GM19452 (cell line): ENCODE measurements around the gene CGB1.
A peak's percentile ranks its signal among the peaks of the same experiment; 100 is the strongest.
"Not testable (repeated sequence)": the region's sequence is repeated elsewhere in the genome, so short reads cannot be mapped to it uniquely, and the experiment has no call there.

Experiments used
- ATAC-seq: cut with Tn5 transposase; IDR thresholded peaks from one replicate; pipeline ENCODE4 v1.9.1; 2021; ENCODE audit not compliant: unreplicated experiment

The CGB1 gene

DNA sequence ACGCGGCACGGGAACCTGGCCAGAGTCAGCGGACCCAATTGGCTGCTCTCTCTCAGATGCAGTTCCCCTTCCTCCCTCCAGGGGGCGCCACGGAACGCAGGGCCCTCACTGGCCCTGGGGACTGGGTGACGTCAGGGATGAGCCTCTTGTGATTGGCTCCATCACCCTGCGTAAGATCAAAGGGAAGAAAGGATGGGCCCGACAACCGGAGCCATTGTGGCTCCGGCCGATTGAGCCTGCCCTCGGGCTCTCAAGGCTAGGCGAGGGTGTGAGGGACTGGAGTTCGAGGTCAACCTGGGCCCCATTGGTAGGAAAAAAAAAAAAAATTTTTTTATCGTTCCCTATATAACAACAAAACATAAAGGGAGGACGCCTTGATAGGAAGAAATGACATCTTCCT is at the start of gene CGB1:
Gene CGB1 (minus strand): TSS at position 81 of the 400 bp plus-strand sequence. CDS start 184 bp downstream, outside the sequence.
- not testable (repeated sequence) for ATAC-seq

DNA sequence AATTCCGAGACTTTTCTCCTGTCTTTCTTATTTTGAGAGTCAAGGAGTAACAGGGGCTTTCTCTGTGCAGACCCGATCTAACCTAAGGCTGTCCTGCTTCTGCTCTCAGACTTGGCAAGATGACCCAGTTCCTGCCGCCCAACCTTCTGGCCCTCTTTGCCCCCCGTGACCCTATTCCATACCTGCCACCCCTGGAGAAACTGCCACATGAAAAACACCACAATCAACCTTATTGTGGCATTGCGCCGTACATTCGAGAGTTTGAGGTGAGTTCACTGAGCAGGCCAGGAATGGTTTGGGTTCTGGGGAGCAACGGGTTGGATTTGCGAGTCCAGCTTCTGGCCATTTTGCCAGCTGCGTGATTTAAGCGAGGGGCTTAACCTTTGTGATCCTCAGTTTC is 49.6 kb upstream of the CGB1 start:
- no peak for ATAC-seq

DNA sequence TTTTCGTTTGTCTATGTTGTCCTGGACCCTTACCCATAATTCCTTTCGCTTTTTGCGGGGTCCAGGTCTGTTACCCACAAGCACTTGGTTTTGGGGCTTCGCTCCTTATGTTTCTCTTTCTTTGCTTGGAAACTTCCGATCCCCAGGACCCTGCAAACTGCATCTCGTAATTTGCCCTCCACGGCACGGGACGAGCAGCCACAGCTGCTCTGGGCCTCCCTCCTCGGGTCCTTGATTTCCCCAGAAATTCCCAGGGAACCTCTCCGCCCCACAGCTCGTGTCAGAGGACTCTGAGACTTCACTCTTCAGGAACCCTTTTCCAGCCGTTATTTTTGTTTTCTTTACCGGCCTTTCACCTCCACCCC is 49.2 kb upstream of the CGB1 start:
- no peak for ATAC-seq

GRCh38 chr19:49085020-49085867 is 48.5 kb upstream of the CGB1 start, which contains the start of gene SNRNP70:
SNRNP70 (plus strand) TSS chr19:49085451; CDS start chr19:49086415, 964 bp downstream.
- peak; percentile 88 for ATAC-seq

DNA sequence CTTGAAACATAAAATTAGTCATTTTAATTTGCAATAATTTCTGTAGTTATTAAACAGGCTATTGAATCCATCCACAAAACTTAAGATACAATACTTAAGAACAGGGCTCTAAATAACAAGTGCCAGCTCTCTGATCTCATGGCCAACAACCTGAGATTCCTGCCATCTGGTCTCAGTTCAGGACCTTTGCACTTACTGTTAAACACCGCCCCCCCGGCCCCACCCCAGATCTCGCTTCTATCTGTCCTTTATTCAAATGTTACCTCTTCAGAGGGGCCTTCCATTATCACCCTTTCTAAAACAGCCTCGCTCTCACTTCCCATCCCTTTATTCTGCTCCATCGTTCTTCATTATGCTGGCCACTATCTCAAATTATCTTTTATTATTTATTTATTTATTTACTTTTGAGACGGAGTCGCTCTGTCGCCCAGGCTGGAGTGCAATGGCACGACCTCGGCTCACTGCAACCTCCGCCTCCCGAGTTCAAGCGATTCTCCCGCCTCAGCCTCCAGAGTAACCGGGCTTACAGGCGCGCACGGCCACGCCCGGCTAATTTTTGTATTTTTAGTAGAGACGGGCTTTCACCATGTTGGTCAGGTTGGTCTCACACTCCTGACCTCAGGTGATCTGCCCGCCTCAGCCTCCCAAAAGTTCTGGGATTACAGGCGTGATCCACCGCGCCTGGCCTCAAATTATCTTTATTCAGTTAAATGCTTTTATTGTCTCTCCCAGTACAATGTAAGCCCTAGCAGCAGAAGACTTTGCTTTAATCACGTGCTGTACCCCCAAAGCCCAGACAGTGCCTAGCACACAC is 47.7 kb upstream of the CGB1 start:
- ATAC-seq = no peak

- ATAC-seq = no peak
Observed at GRCh38 chr19:49081273-49081672, 44.6 kb upstream of the CGB1 start.

DNA sequence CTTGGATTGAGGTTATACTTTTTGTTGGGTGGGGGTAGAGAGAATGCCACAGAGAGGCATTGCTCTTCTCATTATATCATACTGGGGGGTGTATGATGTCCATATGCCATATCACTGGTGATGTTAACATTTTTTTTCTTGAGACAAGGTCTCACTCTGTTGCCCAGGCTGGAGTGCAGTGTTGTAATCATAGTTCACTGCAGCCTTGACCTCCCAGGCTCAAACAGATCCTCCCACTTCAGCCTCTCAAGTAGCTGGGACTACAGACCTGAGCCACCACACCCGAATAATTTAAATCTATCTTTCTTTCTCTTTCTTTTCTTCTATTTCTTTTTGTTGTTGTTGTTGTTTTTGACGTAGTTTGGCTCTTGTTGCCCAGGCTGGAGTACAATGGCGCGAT is 43.7 kb upstream of the CGB1 start:
- ATAC-seq = no peak

- ATAC-seq = not testable (repeated sequence)
Observed at GRCh38 chr19:49074869-49075268, 38.2 kb upstream of the CGB1 start.

DNA sequence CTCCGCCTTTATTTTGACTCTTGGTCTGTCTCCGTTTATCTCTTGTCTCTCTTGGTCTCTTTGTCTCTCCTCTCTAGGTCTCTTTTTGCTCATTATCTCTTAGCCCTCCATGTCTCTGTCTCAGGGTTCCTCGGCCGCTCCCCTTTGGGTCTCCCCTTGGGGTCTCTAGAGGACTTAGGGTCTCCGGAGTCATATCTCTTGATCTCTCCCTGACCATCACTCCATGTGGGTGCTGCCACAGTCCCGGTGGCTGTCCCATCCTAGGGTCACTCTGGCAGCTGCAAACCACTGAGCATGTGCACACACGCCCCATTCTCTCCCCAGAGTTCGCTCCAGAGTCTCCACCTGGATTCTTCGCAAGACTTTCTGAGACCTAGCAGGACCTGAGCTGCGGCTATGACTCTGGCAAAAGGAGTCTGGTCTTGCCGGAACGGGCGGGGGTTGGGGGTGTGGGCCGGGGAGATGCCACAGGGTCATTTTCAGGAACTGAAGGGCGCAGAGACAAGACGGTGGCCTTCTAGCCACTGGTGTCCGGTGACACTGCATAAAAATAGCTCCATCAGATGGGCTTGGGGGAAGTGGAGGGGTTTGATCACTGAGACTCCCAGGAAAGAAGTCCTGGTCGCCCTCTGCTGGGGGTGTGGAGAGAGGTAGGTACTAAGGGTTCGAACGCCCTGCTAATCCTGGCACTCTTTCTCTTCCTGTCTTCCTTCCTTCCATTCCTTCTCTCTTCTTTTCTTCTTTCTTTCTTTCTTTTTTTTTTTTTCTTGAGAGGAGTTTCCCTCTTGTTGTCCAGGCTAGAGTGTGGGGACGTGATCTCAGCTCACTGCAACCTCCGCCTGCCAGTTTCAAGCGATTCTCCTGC is 37.1 kb upstream of the CGB1 start:
- ATAC-seq = no peak

GRCh38 chr19:49071860-49072547 is 35.3 kb upstream of the CGB1 start:
- no peak for ATAC-seq

GRCh38 chr19:49070416-49070815 is 33.7 kb upstream of the CGB1 start:
- no peak for ATAC-seq

DNA sequence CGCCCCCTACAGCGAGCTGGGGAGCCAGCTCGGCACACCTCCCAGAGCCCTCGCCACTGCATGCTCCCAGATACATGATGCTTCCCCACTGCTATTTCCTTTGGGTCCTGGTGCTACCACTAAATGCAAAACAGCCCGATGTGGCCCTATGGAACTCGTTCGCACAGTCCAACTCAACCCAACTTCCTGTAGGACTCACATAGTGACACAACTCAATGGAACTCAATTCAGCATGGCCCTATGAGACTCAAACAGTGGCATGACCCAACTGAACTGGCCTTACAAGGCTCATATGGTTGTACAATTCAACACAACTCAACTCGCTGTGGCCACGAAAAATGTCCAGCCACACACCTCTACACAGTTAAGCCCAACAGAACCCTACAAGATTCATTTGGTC is 32.3 kb upstream of the CGB1 start:
- no peak for ATAC-seq

DNA sequence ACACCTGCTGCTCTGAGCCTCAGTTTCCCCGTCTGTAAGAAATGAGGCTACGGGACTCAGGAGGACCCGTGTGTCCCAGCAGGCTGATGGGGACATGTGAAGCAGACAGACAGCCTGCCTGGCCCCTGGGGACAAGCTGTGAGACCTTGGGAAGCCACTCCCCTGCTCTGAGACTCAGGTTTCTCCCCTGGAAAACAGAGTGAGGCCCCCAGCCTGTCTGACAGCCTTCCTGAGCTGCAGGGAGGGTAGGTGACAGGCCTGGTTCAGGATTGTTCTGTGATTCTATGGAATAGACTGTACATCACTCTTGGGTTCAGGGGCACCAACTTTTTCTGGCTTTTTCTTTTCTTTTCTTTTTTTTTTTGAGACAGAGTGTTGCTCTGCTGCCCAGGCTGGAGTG is 30.9 kb upstream of the CGB1 start:
- no peak for ATAC-seq

DNA sequence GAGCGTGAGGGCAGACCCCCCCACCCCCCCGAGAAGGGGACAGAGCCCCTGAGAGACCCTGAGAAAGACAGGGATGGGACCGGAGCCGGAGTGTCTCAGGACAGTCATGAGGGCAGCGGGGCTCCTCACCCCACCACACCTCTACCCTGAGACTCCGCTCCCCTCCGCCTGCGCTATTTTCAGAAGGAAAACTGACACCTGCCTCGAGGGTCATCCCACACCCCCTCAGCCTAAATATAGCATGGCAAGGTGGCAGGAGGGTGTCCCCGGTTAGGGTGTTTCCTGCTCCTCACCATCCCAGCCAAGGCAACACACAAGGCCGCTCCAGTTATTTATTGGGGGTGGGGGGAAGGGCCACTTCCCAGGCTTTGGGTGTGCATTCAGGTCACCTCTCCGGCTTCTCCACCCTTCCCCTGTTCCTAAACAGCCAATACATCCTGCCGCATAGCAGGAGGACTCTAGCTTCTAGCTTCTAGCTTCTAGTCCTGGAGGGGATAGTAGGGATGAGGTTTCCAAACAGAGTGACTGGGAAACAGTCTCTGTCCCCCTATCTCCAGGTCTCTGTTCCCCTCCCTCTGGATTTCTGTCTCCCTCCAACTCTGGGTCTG is 29.3 kb upstream of the CGB1 start:
- no peak for ATAC-seq

- no peak for ATAC-seq
Observed at GRCh38 chr19:49064768-49065611, 28.3 kb upstream of the CGB1 start, which contains the start of gene NTF4. NTF4 (minus strand) TSS chr19:49064818; CDS start chr19:49061997, 2,821 bp downstream.

GRCh38 chr19:49064029-49064629 is 27.4 kb upstream of the CGB1 start:
- no peak for ATAC-seq

DNA sequence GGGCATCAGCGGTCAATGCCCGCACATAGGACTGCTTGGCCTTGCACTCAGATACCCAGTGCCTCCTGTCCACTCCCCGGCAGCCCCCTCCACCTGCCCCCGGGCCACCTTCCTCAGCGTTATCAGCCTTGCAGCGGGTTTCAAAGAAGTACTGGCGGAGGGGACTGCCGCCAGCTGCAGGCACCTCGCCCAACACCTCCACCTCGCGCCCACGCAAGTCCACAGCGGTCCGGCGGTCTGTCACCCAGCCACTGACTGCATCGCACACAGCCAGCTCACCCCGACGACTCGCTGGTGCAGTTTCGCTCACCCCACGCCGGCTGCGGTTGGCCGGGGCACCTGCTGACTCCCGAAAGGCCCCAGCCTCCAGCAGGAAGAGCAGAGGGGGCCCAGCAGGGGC is 24.8 kb upstream of the CGB1 start:
- ATAC-seq = no peak

DNA sequence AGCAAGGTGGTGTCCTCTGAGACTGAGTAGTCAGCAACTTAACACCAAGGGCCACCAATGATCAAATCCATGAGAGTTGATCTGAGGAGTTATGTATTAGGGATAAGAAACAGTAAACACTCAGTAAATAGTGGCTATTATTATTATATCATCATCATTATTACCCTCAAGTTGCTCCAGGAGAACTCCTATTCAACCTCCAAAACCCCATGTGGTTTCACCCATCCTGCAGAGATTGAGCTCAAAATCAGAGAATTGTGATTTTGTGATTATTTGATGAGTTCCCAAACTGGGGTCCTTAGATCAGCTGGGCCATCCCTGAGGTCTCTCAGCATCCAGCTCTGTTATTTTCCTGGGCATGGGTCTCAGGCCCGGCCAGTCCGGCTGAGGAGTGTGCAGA is 24.3 kb upstream of the CGB1 start:
- no peak for ATAC-seq

DNA sequence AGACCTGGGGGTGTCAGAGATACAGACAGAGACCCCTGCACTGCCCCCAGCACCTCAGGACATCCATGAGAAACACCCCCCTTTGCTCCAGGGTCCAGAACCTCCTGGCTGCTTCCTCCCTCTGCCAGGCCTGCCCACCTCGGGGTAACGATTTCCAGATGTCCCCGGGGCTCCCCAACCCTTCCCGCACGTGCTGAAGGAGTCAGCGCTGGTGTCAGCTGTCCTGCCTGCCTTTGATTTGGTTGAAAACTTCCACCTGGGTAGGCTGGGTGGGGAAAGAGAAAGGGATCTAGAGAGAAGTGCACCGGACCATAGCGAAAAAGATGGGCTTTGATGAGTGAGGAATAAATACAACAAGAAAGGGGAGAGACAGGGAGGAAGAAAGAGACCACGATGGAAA is 22.4 kb upstream of the CGB1 start:
- ATAC-seq = no peak
